ENCODE measurements around the gene PEX7.
"Not testable (repeated sequence)": the region's sequence is repeated elsewhere in the genome, so short reads cannot be mapped to it uniquely, and the experiment has no call there.

PEX7 gene

GRCh38 chr6:136956590-136957544 lies 134.5 kb downstream of the PEX7 start:
- DNase-seq: no peak

GRCh38 chr6:136958168-136958567 lies 135.8 kb downstream of the PEX7 start:
- DNase-seq: no peak

- DNase-seq: no peak
Observed at GRCh38 chr6:136959471-136959891, 137.1 kb downstream of the PEX7 start.

GRCh38 chr6:136959935-136960334 lies 137.5 kb downstream of the PEX7 start:
- not testable (repeated sequence) for DNase-seq

- no peak for DNase-seq
Observed at GRCh38 chr6:136960781-136961180, 138.4 kb downstream of the PEX7 start.

GRCh38 chr6:136961848-136962247 lies 139.5 kb downstream of the PEX7 start:
- DNase-seq: no peak

DNA sequence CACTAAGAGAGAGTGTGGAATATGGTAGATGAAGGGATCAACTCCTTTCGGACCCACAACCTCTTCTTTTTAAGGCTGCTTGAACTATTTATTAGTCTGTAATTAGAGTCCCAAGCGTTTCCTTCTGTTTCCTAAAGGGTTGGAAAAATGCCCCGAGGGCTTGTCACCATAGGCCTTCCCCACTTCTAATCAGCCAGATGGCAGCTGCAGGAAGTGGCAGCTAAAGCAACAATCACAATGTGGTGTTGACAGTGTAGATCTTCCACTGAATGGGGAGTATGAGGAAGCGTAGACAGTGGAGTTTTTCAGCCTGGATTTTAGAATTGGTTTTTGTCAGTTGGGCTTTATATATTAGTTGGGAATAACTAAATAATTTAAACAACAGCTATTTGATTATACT lies 140.3 kb downstream of the PEX7 start:
- DNase-seq: no peak

DNA sequence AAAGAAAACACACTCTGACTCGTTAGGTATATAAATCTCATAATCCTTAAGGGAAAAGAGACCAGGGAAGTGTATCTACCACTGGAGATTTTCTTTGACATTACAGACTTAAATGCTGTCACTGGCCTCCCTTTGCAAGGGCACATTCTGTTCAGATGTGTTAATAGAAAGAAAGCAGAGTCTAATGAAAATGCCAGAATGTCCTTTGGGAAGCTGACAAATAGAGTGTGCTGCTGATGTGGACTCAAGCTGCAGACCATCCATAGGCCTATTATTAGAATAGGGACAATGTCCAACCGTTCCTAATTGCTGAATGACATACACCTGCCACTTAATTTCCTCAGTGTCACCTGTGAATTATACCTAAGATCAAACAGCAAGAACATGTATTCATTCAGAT lies 140.9 kb downstream of the PEX7 start:
- DNase-seq: no peak
